GM19193 (cell line): ENCODE data around the gene ZNF292.

ENCODE experiments used
- POLR2A ChIP-seq: IDR thresholded peaks from 4 replicates; pipeline ENCODE4 v1.6.1; 2011; ENCODE audit not compliant: insufficient read depth, insufficient read length; ENCODE audit errors: extremely low read depth

ZNF292 gene

DNA sequence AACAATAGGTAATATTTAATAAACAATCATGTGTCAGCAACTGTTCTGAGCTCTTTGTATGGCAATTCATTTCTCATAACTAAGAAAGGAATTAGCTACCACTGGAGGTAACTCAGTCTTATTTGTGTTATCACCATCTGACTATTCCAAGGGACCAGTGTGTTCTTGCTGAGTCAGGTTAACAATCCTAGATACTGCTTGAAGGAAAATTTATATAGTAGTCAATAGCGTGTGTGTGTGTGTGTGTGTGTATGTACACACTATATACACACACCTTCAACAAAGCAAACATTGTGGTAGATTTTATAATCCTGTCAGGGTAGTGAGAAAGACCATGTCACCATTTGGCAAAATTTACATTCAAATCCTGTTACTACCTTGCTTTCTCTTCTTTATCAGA, 121.3 kb downstream of the ZNF292 start:
- no peak for TF ChIP-seq POLR2A

DNA sequence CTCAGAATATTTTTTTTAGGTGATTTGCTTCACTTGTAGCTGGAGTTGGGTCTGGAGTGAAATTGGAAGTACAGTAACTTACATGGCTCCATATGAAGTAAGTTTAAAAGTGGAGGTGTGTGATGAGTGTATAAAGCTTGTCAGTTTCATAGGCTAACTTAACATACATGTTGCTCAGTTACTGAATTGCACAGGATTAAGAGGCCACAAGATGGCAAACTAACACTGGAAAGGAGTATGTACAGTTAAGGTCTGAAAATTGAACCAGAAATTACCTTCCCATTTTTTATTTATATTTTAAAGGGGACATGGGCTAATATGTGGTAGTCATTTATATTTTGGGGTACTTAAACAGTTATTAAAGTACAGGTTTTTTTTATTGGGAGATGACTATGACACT, 121.8 kb downstream of the ZNF292 start:
- TF ChIP-seq POLR2A, result no peak

DNA sequence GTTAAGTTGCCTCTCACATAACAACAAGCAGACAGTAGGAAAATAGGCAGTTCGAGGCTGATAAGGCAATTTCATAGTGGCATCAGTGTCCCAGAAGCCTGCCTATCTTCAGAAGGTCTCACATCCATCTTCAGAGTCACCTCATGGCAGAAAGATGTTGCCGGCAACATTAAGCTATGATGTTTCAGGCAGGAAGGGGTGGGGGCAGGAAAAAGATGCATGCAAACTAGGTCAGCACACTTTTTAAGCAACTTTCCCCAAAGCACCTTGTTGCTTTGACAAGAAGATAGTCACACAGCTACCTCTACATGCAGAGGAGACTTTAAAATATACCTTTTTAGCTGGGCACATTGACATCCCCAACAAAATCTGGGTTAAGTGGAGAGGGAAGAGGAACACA, 123.8 kb downstream of the ZNF292 start:
- no peak for TF ChIP-seq POLR2A

DNA sequence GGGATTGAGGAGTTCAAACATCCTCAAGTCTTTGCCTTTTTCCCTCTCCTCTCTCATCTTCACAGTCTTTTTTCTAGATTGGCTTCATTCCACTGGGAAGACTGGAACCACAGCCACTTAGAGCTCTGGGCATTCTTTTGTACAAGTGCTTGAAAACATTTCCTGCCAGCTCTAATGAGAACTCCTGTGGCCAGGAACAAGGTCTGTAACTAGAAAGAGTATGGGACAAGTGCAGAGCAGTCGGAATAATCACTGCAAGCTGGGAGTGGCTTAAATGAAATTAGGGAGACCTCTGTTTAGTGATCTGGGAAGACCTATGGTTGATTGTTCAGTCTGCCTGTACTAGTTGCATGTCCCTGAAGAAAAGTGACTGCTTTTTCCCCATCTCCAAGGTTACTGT, 126.1 kb downstream of the ZNF292 start:
- no peak for TF ChIP-seq POLR2A

DNA sequence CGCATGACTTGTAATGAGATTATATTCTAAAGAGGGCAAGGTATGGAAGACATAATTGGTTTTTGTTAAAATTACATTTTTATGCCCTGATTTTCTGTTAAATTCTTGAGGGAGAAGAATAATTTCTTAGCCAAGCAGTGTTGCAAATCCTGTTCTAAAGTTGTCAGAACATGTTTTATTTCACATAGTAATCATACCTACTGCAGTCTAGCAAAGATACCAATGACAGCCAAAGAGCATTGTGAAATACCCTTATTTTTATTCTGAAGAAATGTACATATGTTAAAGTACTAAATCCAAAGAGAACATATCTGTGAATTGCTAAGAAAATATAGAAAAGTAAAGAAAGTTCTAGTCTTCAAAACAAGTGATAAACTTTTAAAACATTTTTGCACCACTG, 127.4 kb downstream of the ZNF292 start:
- no peak for TF ChIP-seq POLR2A

DNA sequence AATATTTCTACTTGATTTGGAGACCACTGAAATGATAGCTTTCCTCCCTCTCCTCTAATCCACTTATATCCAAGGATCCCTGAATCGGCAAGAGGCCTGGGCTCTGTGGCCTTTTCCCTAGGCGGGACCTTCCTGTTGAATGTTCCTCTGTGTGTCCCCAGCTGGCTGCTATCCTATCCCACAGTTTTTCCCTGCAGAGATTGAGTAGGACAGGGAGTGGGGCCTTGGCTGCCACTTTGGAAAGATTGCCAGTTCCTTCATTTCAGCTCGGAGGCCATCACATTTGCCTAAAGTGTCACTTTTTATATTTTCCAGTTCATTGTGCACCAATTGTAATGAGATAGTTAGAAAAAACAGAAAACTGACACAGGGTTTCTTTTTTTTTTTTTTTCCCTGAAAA, 128.1 kb downstream of the ZNF292 start:
- TF ChIP-seq POLR2A, result no peak

DNA sequence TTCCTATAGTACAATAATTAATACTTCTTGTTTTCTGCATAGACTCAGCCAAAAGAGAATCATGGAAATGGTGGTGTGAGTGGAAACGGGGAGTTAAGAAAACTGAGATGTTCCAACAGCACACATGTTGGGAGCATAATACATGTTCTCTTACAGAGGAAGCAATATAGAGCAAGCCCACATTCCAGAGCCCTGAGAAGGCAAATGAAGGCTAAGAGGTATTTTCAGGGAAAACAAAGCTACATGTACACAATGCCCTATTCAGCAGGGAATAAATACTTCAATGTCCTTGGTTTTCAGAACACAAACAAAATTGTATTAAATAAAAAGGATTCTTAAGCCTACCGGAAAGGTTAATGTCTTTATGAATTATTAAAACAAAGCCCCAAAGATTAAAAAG, 131.9 kb downstream of the ZNF292 start:
- no peak for TF ChIP-seq POLR2A

DNA sequence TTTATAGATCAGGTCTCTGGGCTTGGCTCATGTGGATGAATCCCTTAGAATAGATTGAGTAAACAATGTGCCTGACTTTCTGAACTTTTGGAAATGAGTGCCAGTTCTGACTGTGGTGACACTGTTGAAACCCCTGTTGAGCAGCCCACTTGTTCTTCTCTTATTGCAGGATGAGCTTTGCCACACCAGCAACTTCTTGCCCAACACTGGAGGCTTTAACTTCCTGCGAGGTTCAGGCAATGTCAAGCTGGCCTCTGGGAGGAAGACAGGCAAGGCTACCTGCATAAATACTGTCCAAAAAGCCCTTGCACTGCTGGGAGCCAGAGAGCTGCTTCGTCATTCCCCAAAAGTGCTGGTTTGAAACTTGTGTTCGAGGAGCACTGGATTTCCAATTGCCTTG, 134.2 kb downstream of the ZNF292 start:
- TF ChIP-seq POLR2A, result no peak

DNA sequence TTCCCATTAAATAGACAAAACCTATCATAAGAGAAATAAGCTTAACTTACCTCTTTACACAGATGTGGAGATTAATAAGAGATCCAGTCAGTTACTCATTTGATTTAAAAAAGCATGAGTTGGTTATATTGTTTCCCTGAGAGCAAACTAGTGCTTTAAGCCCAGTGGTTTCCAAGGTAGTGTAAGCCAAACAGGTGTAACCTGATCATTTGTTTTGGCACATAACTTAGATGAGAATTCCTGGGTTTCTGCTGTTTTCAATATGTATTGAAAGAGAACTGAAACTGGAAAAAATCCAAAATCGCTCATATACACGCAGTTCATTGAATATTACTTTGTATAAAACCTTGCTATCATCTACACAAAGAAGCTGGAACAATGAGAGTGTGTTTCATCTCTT, 136.5 kb downstream of the ZNF292 start:
- TF ChIP-seq POLR2A, result no peak

DNA sequence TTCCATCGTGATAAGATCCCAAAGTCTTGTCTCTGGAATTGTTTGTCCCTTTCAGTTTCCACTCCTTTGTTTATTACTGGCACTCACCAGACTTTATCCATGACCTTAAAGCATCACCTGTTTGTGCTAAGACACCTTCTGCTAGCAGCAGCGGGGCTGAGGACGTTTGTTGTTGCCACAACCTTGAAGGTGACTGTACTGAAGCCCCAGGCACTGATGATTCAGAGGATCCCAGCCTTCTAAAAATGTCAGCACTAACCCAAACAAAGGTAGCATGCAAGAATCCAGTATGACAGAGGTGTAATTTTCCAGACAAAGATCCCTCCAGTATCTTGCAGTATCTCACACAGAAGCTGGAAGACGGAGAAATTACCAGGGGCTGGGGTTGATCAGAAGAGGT, 138.2 kb downstream of the ZNF292 start:
- TF ChIP-seq POLR2A, result no peak

DNA sequence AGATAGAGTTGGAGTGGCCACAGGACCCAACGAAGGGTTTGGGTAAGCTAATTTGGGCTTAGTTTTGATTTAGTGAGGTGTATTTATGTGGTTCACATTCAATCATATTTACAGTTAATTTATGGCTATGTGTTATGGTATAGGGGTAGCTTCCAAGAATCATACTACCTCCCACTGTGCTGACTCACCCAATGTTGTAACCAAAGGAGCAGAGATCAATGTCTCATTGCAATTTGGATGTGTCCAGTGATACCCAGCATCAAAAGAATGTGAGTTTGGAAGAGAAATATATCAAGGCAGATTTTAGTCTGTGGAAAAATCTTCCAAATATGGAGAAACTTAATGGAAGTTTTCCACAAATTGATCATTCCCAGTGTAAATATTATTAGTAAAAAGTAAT, 141.8 kb downstream of the ZNF292 start:
- no peak for TF ChIP-seq POLR2A

DNA sequence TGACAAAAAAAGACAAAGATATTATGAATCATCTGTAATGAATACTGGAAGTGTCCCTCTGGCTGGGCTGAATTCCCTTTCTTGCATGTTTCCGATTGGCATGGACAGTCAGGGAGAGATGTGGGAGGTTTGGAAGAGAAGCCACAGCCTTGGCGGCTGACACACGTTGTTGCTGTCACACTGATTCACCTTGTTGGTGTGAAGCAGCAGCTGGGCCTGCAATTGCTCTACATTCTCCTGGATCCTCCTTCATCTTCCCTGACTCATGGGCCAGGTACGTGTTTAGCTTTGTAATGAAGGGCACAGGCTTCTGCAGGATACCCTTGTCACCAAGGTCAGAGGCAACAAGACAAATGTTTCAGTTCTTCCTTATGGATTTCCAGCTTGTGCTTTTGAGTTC, 153.6 kb downstream of the ZNF292 start:
- no peak for TF ChIP-seq POLR2A

DNA sequence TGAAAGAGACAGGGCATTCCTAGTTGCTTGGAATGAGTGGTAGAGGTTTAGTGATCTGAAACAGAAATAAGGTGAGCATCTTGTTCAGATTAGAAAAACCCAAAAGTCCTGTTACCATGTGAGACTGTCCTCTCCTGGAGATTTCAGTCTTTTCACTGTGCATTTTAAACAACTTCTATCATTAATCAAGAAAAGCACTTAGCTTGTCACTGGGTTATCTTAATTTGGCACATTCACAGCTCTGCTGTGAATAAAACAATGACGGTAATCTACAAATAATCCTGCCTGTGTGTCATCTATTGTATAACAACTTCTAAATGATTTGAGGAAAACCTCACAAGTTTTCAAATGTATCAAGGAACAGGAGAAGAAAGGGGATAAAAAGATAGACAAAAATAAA, 157.5 kb downstream of the ZNF292 start:
- TF ChIP-seq POLR2A, result no peak
